Thoracic aorta (tissue), 2 donors: ENCODE data around the gene POPDC3. TPM values are rescaled to one million over a fixed set of nuclear protein-coding genes. Genes with fewer than 3 reads are reported as not detected.

Source experiments
- ATAC-seq: fragments of 150-250 bp; one replicate; pipeline ENCODE4 v1.8.0; 2017; ENCODE audit warnings: low read depth; ENCODE audit not compliant: insufficient number of reproducible peaks, low FRiP score
- DNase-seq: peaks from one replicate; pipeline ENCODE4 v3.0.0-alpha.2; 2020; ENCODE audit warnings: low spot score
- H3K27ac ChIP-seq, 2 donors: fragments of 200-600 bp; sonication (generic); 1 replicate in 1 of 2; 2 replicates in 1 of 2; pipeline ENCODE4 v1.5.1; 2016; ENCODE audit warnings: mild to moderate bottlenecking in 2 of 2, moderate library complexity in 2 of 2
- H3K27me3 ChIP-seq: fragments of 200-600 bp; sonication (generic); replicated peaks from 2 replicates; pipeline ENCODE4 v1.6.0; 2016; ENCODE audit warnings: mild to moderate bottlenecking; ENCODE audit not compliant: insufficient read depth
- H3K36me3 ChIP-seq: fragments of 200-600 bp; sonication (generic); one replicate; pipeline ENCODE4 v1.5.1; 2016
- H3K4me1 ChIP-seq, 2 donors: fragments of 200-600 bp; sonication (generic); 1 replicate in 1 of 2; 2 replicates in 1 of 2; pipeline versions ENCODE4 v1.5.1 to v1.6.0; 2016; ENCODE audit warnings: low read depth in 2 of 2, mild to moderate bottlenecking in 1 of 2; ENCODE audit not compliant: control insufficient read depth in 1 of 2
- H3K4me3 ChIP-seq: fragments of 200-600 bp; sonication (generic); 2 replicates; pipeline ENCODE4 v1.5.1; 2016; ENCODE audit warnings: mild to moderate bottlenecking
- H3K9me3 ChIP-seq: fragments of 200-600 bp; sonication (generic); 2 replicates; pipeline ENCODE4 v1.5.1; 2016
- total RNA-seq, 2 donors: library from RNA; depleted of rRNA; stranded (reverse); fragments of >200 nt; gene quantifications; one replicate each; pipeline versions ENCODE4 v1.1.0 to v1.2.3, GENCODE V29; 2016
- TF ChIP-seq, protein P1 (sequence below): fragments of 200-600 bp; sonication (generic); IDR thresholded peaks from one replicate; pipeline ENCODE4 v1.5.1; 2019; ENCODE audit warnings: antibody characterized with exemption

The POPDC3 gene
- total RNA-seq, 2 donors from 2014 or later = not detected

DNA sequence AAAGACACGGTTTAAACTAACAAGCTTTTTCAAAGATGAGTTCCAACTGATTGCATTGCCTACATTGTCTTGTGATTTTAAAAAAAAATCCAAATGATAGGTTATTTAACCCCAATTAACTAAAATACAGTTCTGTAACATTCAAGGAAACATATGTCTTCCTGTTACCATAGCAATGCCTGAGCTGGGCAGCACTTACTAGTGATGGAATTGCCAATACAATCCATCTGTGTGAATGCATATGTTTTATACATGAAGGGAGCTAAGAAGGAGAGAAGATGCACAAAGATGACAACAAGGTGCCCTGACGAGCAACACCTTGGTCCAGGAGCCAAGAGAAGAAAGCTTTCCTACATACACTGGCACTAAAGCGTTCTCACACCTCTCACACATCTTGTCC is 68.7 kb downstream of the POPDC3 start:
- TF ChIP-seq, protein P1, sequence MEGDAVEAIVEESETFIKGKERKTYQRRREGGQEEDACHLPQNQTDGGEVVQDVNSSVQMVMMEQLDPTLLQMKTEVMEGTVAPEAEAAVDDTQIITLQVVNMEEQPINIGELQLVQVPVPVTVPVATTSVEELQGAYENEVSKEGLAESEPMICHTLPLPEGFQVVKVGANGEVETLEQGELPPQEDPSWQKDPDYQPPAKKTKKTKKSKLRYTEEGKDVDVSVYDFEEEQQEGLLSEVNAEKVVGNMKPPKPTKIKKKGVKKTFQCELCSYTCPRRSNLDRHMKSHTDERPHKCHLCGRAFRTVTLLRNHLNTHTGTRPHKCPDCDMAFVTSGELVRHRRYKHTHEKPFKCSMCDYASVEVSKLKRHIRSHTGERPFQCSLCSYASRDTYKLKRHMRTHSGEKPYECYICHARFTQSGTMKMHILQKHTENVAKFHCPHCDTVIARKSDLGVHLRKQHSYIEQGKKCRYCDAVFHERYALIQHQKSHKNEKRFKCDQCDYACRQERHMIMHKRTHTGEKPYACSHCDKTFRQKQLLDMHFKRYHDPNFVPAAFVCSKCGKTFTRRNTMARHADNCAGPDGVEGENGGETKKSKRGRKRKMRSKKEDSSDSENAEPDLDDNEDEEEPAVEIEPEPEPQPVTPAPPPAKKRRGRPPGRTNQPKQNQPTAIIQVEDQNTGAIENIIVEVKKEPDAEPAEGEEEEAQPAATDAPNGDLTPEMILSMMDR = no peak
- ATAC-seq (no peak), DNase-seq (no peak)
- Histone ChIP-seq H3K27me3 (no peaks in the 10 kb centered on the region), H3K27ac (no peak overlapping the region), H3K4me3 (no peak overlapping the region), H3K36me3 (no peaks in the 10 kb centered on the region), H3K9me3 (no peaks in the 10 kb centered on the region), H3K4me1 (no peaks in the 10 kb centered on the region)

DNA sequence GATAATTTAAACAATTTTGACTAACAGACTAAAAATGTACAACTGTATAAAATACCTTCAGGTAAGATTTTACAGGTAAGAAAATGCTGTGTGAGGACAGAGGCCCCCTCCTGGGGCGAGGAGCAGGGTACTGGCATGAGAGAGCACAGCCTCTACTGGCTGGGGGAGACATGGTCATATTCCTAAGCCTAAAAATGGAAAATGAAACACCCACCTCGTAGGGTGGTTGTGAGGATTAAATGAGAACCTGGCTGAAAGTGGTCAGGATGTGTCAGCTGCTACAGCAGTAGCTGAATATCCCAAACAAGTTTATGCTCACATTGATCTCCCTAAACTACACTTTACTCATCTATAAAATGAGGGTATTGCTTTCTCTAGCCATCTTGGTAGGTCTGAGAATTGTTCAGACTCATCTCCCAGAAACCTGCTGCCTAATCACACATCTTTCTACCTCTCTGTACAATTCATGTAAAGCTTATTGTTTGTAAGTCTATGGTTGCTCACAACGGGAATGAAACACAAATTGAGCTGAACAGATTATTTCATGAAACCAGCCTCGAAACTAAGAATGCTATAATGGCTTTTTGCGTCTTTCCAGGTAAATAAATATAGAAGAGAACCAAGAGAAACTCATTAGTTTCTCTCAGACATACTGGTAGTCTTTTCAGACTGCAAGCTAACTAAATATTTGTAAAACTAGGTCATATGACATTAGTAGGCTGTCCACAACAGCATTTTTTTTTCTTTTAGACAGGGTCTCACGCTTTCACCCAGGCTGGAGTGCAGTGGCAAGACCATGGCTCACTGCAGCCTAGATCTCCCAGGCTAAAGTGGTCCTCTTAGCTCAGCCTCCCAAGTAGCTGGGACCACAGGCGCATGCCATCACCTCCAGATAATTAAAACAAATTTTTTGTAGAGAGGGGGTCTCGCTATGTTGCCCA is 69.6 kb downstream of the POPDC3 start:
- H3K36me3 ChIP-seq = no peaks in the 10 kb centered on the region
- TF ChIP-seq, protein P1 = no peak
- H3K4me3 ChIP-seq = no peak overlapping the region
- H3K9me3 ChIP-seq = no peaks in the 10 kb centered on the region
- no peaks in the 10 kb centered on the region for H3K27me3 ChIP-seq
- no peaks in the 10 kb centered on the region for H3K4me1 ChIP-seq
- ATAC-seq = no peak
- no peak for DNase-seq
- no peak overlapping the region for H3K27ac ChIP-seq

DNA sequence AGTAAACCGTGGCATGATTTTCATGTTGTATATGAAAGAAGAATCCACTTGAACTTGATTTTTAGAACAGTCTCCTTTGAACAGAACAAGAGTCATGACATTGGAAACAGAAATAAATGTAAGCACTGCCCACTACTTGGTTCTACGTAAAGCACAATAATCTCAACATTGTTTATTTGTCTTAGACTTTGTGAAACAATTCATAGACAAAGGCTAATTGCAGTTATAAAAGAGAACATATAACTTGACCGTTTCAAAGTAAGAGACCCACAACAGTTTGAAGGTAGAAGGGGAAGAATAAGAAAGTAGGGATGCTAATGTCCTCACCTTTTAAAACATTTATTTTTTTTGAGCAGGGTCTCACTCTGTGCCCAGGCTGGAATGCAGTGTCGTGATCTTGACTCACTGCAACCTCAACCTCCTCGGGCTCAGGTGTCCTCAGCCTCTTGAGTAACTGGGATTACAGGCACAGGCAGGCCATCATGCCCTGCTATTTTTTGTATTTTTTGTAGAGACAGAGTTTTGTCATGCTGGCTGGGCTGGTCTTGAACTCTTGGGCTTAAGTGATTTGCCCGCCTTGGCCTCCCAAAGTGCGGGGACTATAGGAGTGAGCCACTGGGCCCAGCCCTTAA is 71.1 kb downstream of the POPDC3 start:
- H3K27ac ChIP-seq = no peak overlapping the region
- no peak for DNase-seq
- no peaks in the 10 kb centered on the region for H3K27me3 ChIP-seq
- TF ChIP-seq, protein P1 = no peak
- ATAC-seq = no peak
- H3K36me3 ChIP-seq = no peaks in the 10 kb centered on the region
- H3K4me1 ChIP-seq = no peaks in the 10 kb centered on the region
- no peak overlapping the region for H3K4me3 ChIP-seq
- H3K9me3 ChIP-seq = no peaks in the 10 kb centered on the region

Other genes starting within 250 kb of the POPDC3 start
- not detected for gene LIN28B, start 222.9 kb downstream of the POPDC3 start, total RNA-seq
- gene PREP, start 223.1 kb upstream of the POPDC3 start, total RNA-seq = 10 to 100 TPM; 12.6 to 17.9 TPM